Lung (tissue), 12 donors: ENCODE results near the gene CLCF1. TPM values are rescaled to one million over a fixed set of nuclear protein-coding genes. Genes with fewer than 3 reads are reported as not detected.

Experiments
- ATAC-seq: fragments of 200-7000 bp; cut with Tn5 transposase; one replicate; pipeline ENCODE4 v1.9.1; 2020; ENCODE audit warnings: moderate number of reproducible peaks; ENCODE audit not compliant: insufficient read depth, low FRiP score
- DNase-seq, 3 donors: peaks; one replicate each; pipeline ENCODE4 v3.0.0-alpha.2; 2013 to 2017
- H3K27ac ChIP-seq, 2 donors: one replicate each; pipeline ENCODE4 v1.5.1; 2013; ENCODE audit warnings: mild to moderate bottlenecking in 2 of 2, moderate library complexity in 2 of 2, control low read depth in 1 of 2, inconsistent platforms in 1 of 2, low read depth in 1 of 2, low read length in 1 of 2
- H3K27me3 ChIP-seq, 3 donors: one replicate each; pipeline ENCODE4 v1.5.1; 2013; ENCODE audit warnings: low read length in 2 of 3; ENCODE audit not compliant: control insufficient read depth in 3 of 3, insufficient read depth in 3 of 3
- H3K36me3 ChIP-seq, 4 donors: one replicate each; pipeline ENCODE4 v1.5.1; 2013; ENCODE audit warnings: low read length in 4 of 4, mild to moderate bottlenecking in 1 of 4, moderate library complexity in 1 of 4; ENCODE audit not compliant: control insufficient read depth in 4 of 4, insufficient read depth in 4 of 4
- H3K4me1 ChIP-seq, 5 donors: one replicate each; pipeline ENCODE4 v1.5.1; 2013; ENCODE audit warnings: low read length in 5 of 5, mild to moderate bottlenecking in 2 of 5, moderate library complexity in 1 of 5; ENCODE audit not compliant: control insufficient read depth in 5 of 5, insufficient read depth in 5 of 5
- H3K4me3 ChIP-seq: one replicate; pipeline ENCODE4 v1.5.1; 2013; ENCODE audit warnings: mild to moderate bottlenecking, control low read depth, moderate library complexity
- H3K9ac ChIP-seq, 2 donors: one replicate each; pipeline ENCODE4 v1.5.1; 2013; ENCODE audit warnings: low read length in 2 of 2, control low read depth in 1 of 2; ENCODE audit not compliant: insufficient read depth in 1 of 2
- H3K9me3 ChIP-seq, 4 donors: one replicate each; pipeline ENCODE4 v1.5.1; 2013; ENCODE audit warnings: low read length in 3 of 4, mild to moderate bottlenecking in 1 of 4, moderate library complexity in 1 of 4; ENCODE audit not compliant: control insufficient read depth in 4 of 4, insufficient read depth in 3 of 4
- CTCF ChIP-seq: IDR thresholded peaks from 2 replicates; pipeline ENCODE4 v1.5.1; 2012; ENCODE audit warnings: mild to moderate bottlenecking; ENCODE audit errors: control extremely low read depth, extremely low read depth
- WGBS, 2 donors: extraction: QIAGEN DNeasy Blood & Tissue Kit; methylation state at CpG; one replicate each; pipeline ENCODE4 v1.1.7; 2013; 5-methylcytosine and 5-hydroxymethylcytosine counted together
- polyA plus RNA-seq, 2 donors: library from polyadenylated mRNA; stranded (reverse); fragments of 200-250 nt; gene quantifications; one replicate each; pipeline ENCODE4 v1.2.1, GENCODE V29; 2013
- total RNA-seq, 2 donors: library from RNA; depleted of rRNA in 1 of 2; stranded (reverse); fragments of >200 nt in 1 of 2; gene quantifications; one replicate each; pipeline ENCODE4 v1.2.1, GENCODE V29; 2014 to 2021
- donor health status: control.
- donor health status: control.
- donor health status: Bipolar disorder and iron deficiency.
- donor health status: healthy.
- donor health status: DM: yes; HTN: yes; CAD: no.

Gene CLCF1
- total and polyA plus RNA-seq, 4 donors = 3.5 to 10.0 (median 8.7) TPM

- H3K9ac ChIP-seq = no peak within 1 kb of the TSS
- no peak within 1 kb of the TSS for H3K4me3 ChIP-seq
- no peak within 1 kb of the TSS for H3K27ac ChIP-seq
These were observed 42.3 kb upstream of the CLCF1 start, which contains the start of gene CARNS1 for GRCh38 chr11:67415501-67416304. TSS of gene CARNS1 (plus strand) at chr11:67415678. CDS start at chr11:67416200, 522 bp downstream.

GRCh38 chr11:67413266-67413849 is 40.0 kb upstream of the CLCF1 start:
- WGBS, 2 donors = 78 to 81% methylated on average over 2 of the region's 2 CpGs
- Histone ChIP-seq H3K9ac (no peak overlapping the region), H3K36me3 (no peaks in the 10 kb centered on the region), H3K4me1 (peaks cover 0 to 24% (median 21%) of the 10 kb centered on the region in 5 donors), H3K9me3 (peaks cover 0 to 2% (median 0%) of the 10 kb centered on the region in 4 donors), H3K4me3 (no peak overlapping the region), H3K27me3 (peaks cover 0 to 3% (median 2%) of the 10 kb centered on the region in 3 donors), H3K27ac (no peak overlapping the region)
- ATAC-seq (no peak), DNase-seq (no peak)
- no peak for TF ChIP-seq CTCF

More at GRCh38 chr11:67415501-67416304, 42.3 kb upstream of the CLCF1 start, which contains the start of gene CARNS1:
- Histone ChIP-seq H3K9me3 (peaks cover 0 to 2% (median 0%) of the 10 kb centered on the region in 4 donors), H3K27me3 (peaks cover 0 to 3% (median 2%) of the 10 kb centered on the region in 3 donors), H3K4me1 (peaks cover 0 to 41% (median 18%) of the 10 kb centered on the region in 5 donors), H3K36me3 (no peaks in the 10 kb centered on the region)
- DNase-seq (no peak), ATAC-seq (no peak)
- no peak for TF ChIP-seq CTCF
- 6% methylated on average over 27 to 66 of the region's 67 CpGs for WGBS, 2 donors

GRCh38 chr11:67412495-67413179 is 39.2 kb upstream of the CLCF1 start:
- no peak for TF ChIP-seq CTCF
- ATAC-seq = no peak
- no peak for DNase-seq
- H3K9me3 ChIP-seq = peaks cover 0 to under 1% (median 0%) of the 10 kb centered on the region in 4 donors
- H3K4me3 ChIP-seq = no peak overlapping the region
- no peak overlapping the region for H3K9ac ChIP-seq
- WGBS, 2 donors = 80 to 81% methylated on average over 9 of the region's 9 CpGs
- H3K27ac ChIP-seq = no peak overlapping the region
- no peaks in the 10 kb centered on the region for H3K36me3 ChIP-seq
- peaks cover 0 to 23% (median 15%) of the 10 kb centered on the region in 5 donors for H3K4me1 ChIP-seq
- H3K27me3 ChIP-seq = peaks cover 0 to 3% (median 2%) of the 10 kb centered on the region in 3 donors
